ENCODE data around the gene KRT38. TPM values are rescaled to one million over a fixed set of nuclear protein-coding genes. Genes with fewer than 3 reads are reported as not detected.

KRT38 gene
- total RNA-seq, 1 donor from 2014 or later: not detected

GRCh38 chr17:41392278-41392677, 48.5 kb downstream of the KRT38 start:
- Histone ChIP-seq H3K9ac (ENCODE audit: low read length) (no peak overlapping the region), H3K4me3 (ENCODE audit: insufficient read depth, low read depth, low read length) (no peak overlapping the region), H4K20me1 (ENCODE audit: insufficient read depth, low read length) (no peaks in the 10 kb centered on the region), H3K4me1 (ENCODE audit: insufficient read depth, low read length) (peaks cover 10% of the 10 kb centered on the region), H3K27ac (ENCODE audit: low read depth, low read length) (no peak overlapping the region), H2AFZ (ENCODE audit: low read depth, low read length) (no peak overlapping the region), H3K36me3 (ENCODE audit: insufficient read depth, low read length) (no peaks in the 10 kb centered on the region), H3K4me2 (ENCODE audit: low read length) (no peak overlapping the region), H3K27me3 (ENCODE audit: insufficient read depth, low read length) (no peaks in the 10 kb centered on the region), H3K79me2 (ENCODE audit: insufficient read depth, low read length) (no peaks in the 10 kb centered on the region), H3K9me3 (ENCODE audit: insufficient read depth, low read depth, low read length) (no peaks in the 10 kb centered on the region)
- DNase-seq (ENCODE audit: low read depth) (no peak), FAIRE-seq (no peak)
- Mint-ChIP-seq H3K36me3 (ENCODE audit: low read depth, unreplicated experiment) (no peaks in the 10 kb centered on the region), H3K4me1 (ENCODE audit: low read depth, unreplicated experiment) (peaks cover 19% of the 10 kb centered on the region), H3K27ac (ENCODE audit: unreplicated experiment) (no peak overlapping the region), H3K27me3 (ENCODE audit: low read depth, unreplicated experiment) (peaks cover 6% of the 10 kb centered on the region), H3K4me3 (ENCODE audit: unreplicated experiment) (no peak overlapping the region), H3K9me3 (ENCODE audit: unreplicated experiment) (peaks cover 5% of the 10 kb centered on the region)
- TF ChIP-seq, protein P1, sequence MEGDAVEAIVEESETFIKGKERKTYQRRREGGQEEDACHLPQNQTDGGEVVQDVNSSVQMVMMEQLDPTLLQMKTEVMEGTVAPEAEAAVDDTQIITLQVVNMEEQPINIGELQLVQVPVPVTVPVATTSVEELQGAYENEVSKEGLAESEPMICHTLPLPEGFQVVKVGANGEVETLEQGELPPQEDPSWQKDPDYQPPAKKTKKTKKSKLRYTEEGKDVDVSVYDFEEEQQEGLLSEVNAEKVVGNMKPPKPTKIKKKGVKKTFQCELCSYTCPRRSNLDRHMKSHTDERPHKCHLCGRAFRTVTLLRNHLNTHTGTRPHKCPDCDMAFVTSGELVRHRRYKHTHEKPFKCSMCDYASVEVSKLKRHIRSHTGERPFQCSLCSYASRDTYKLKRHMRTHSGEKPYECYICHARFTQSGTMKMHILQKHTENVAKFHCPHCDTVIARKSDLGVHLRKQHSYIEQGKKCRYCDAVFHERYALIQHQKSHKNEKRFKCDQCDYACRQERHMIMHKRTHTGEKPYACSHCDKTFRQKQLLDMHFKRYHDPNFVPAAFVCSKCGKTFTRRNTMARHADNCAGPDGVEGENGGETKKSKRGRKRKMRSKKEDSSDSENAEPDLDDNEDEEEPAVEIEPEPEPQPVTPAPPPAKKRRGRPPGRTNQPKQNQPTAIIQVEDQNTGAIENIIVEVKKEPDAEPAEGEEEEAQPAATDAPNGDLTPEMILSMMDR (IDR thresholded peaks at IDR 0.05; ENCODE audit: insufficient read depth, low read depth, low read length): no peak
- no peak for TF ChIP-seq EZH2 (IDR thresholded peaks at IDR 0.05; ENCODE audit: insufficient read depth, low read length)

DNA sequence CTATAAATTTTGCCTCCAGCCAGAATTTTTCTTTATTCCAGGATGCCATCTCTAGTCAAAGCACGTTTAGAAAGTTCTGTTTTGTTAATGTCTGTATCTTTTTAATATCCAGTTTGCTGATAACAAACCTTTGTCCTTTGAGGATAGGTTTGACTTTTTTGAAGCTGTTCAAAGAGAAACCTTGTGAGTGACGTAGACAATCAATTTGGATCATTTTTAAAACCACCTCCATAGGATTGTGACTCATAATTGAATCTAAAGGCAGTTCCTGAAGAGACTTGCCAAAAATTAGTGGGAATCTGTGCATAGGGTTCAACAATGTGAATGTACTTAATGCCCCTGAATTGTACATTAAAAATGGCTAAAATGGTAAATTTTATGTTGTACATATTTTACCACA, 49.2 kb downstream of the KRT38 start:
- TF ChIP-seq, protein P1 (IDR thresholded peaks at IDR 0.05; ENCODE audit: insufficient read depth, low read depth, low read length): no peak
- TF ChIP-seq EZH2 (IDR thresholded peaks at IDR 0.05; ENCODE audit: insufficient read depth, low read length): no peak

GRCh38 chr17:41390411-41390938, 50.3 kb downstream of the KRT38 start:
- FAIRE-seq (no peak), DNase-seq (ENCODE audit: low read depth) (no peak)
- H4K20me1 ChIP-seq (ENCODE audit: insufficient read depth, low read length): no peaks in the 10 kb centered on the region
- H3K27me3 ChIP-seq (ENCODE audit: insufficient read depth, low read length): no peaks in the 10 kb centered on the region
- Mint-ChIP-seq H3K4me3 (ENCODE audit: unreplicated experiment) (no peak overlapping the region), H3K4me1 (ENCODE audit: low read depth, unreplicated experiment) (peaks cover 19% of the 10 kb centered on the region), H3K9me3 (ENCODE audit: unreplicated experiment) (peaks cover 7% of the 10 kb centered on the region), H3K36me3 (ENCODE audit: low read depth, unreplicated experiment) (no peaks in the 10 kb centered on the region), H3K27ac (ENCODE audit: unreplicated experiment) (no peak overlapping the region), H3K27me3 (ENCODE audit: low read depth, unreplicated experiment) (peaks cover 3% of the 10 kb centered on the region)
- H3K9ac ChIP-seq (ENCODE audit: low read length): no peak overlapping the region
- no peaks in the 10 kb centered on the region for H3K79me2 ChIP-seq (ENCODE audit: insufficient read depth, low read length)
- peaks cover 10% of the 10 kb centered on the region for H3K4me1 ChIP-seq (ENCODE audit: insufficient read depth, low read length)
- H3K4me2 ChIP-seq (ENCODE audit: low read length): no peak overlapping the region
- H2AFZ ChIP-seq (ENCODE audit: low read depth, low read length): no peak overlapping the region
- H3K4me3 ChIP-seq (ENCODE audit: insufficient read depth, low read depth, low read length): no peak overlapping the region
- no peak overlapping the region for H3K27ac ChIP-seq (ENCODE audit: low read depth, low read length)
- TF ChIP-seq, protein P1 (IDR thresholded peaks at IDR 0.05; ENCODE audit: insufficient read depth, low read depth, low read length): no peak
- no peak for TF ChIP-seq EZH2 (IDR thresholded peaks at IDR 0.05; ENCODE audit: insufficient read depth, low read length)
- H3K9me3 ChIP-seq (ENCODE audit: insufficient read depth, low read depth, low read length): no peaks in the 10 kb centered on the region
- no peaks in the 10 kb centered on the region for H3K36me3 ChIP-seq (ENCODE audit: insufficient read depth, low read length)

More for the DNA sequence above, 49.2 kb downstream of the KRT38 start:
- H4K20me1 ChIP-seq (ENCODE audit: insufficient read depth, low read length): no peaks in the 10 kb centered on the region
- no peak overlapping the region for H3K27ac ChIP-seq (ENCODE audit: low read depth, low read length)
- H3K4me1 Mint-ChIP-seq (ENCODE audit: low read depth, unreplicated experiment): peaks cover 19% of the 10 kb centered on the region
- DNase-seq (ENCODE audit: low read depth) (no peak), FAIRE-seq (no peak)
- peaks cover 8% of the 10 kb centered on the region for H3K9me3 Mint-ChIP-seq (ENCODE audit: unreplicated experiment)
- H3K36me3 ChIP-seq (ENCODE audit: insufficient read depth, low read length): no peaks in the 10 kb centered on the region
- H3K27me3 ChIP-seq (ENCODE audit: insufficient read depth, low read length): no peaks in the 10 kb centered on the region
- no peak overlapping the region for H3K4me2 ChIP-seq (ENCODE audit: low read length)
- H3K4me3 ChIP-seq (ENCODE audit: insufficient read depth, low read depth, low read length): no peak overlapping the region
- H3K36me3 Mint-ChIP-seq (ENCODE audit: low read depth, unreplicated experiment): no peaks in the 10 kb centered on the region
- no peaks in the 10 kb centered on the region for H3K9me3 ChIP-seq (ENCODE audit: insufficient read depth, low read depth, low read length)
- H3K4me3 Mint-ChIP-seq (ENCODE audit: unreplicated experiment): no peak overlapping the region
- no peak overlapping the region for H2AFZ ChIP-seq (ENCODE audit: low read depth, low read length)
- peaks cover 10% of the 10 kb centered on the region for H3K4me1 ChIP-seq (ENCODE audit: insufficient read depth, low read length)
- H3K27ac Mint-ChIP-seq (ENCODE audit: unreplicated experiment): no peak overlapping the region
- H3K79me2 ChIP-seq (ENCODE audit: insufficient read depth, low read length): no peaks in the 10 kb centered on the region
- no peak overlapping the region for H3K9ac ChIP-seq (ENCODE audit: low read length)
- peaks cover 6% of the 10 kb centered on the region for H3K27me3 Mint-ChIP-seq (ENCODE audit: low read depth, unreplicated experiment)
